Caco-2 (cell line): ENCODE measurements around the gene NRP2. TPM values are rescaled to one million over a fixed set of nuclear protein-coding genes. Genes with fewer than 3 reads are reported as not detected.

ENCODE experiments used
- BruUV-seq: library from RNA; stranded (reverse); fragments of 400-500 nt; replicated peaks from 2 replicates; lab custom pipeline; 2021; lab: Mats Ljungman, UMichigan
- CTCF ChIA-PET: fragments of 300-600 bp; sonication (Branson Sonifier 250); formaldehyde crosslinking; loops from one replicate; lab custom pipeline; 2022; ENCODE audit warnings: antibody characterized with exemption; lab: Charles Lee
- POLR2A ChIA-PET: fragments of 300-600 bp; sonication (Branson Sonifier 250); formaldehyde crosslinking; loops from one replicate; lab custom pipeline; 2022; ENCODE audit warnings: antibody characterized with exemption; lab: Charles Lee
- DNase-seq, 2 experiments: peaks; one replicate each; pipeline versions ENCODE4 v3.0.0 to v3.0.0-alpha.2; 2020 to 2022
- H3K27me3 ChIP-seq: replicated peaks from 2 replicates; pipeline ENCODE4 v1.6.0; 2011; ENCODE audit warnings: low read length; ENCODE audit not compliant: control insufficient read depth, insufficient read depth
- H3K36me3 ChIP-seq: 2 replicates; pipeline ENCODE4 v1.5.1; 2011; ENCODE audit warnings: low read length; ENCODE audit not compliant: control insufficient read depth, insufficient read depth
- H3K4me1 ChIP-seq: fragments of 250-450 bp; sonication (Bioruptor Pico); 2 replicates; pipeline ENCODE4 v1.5.1; 2020; ENCODE audit warnings: mild to moderate bottlenecking
- H3K4me3 ChIP-seq: 2 replicates; pipeline ENCODE4 v1.5.1; 2011; ENCODE audit warnings: low read depth, mild to moderate bottlenecking, control low read depth, low read length
- H3K9me3 ChIP-seq: fragments of 250-450 bp; sonication (Bioruptor Pico); 2 replicates; pipeline ENCODE4 v1.5.1; 2020; ENCODE audit warnings: mild to moderate bottlenecking, moderate library complexity
- H3K27ac Mint-ChIP-seq: one replicate; pipeline ENCODE4 v1.8.0; 2022; ENCODE audit warnings: mixed read lengths; ENCODE audit not compliant: unreplicated experiment
- H3K27me3 Mint-ChIP-seq: one replicate; pipeline ENCODE4 v1.8.0; 2022; ENCODE audit warnings: mixed read lengths; ENCODE audit not compliant: insufficient read depth, unreplicated experiment
- H3K36me3 Mint-ChIP-seq: one replicate; pipeline ENCODE4 v1.8.0; 2022; ENCODE audit warnings: mild to moderate bottlenecking, mixed read lengths; ENCODE audit not compliant: insufficient read depth, unreplicated experiment
- H3K4me1 Mint-ChIP-seq: one replicate; pipeline ENCODE4 v1.8.0; 2022; ENCODE audit warnings: low read depth, mixed read lengths; ENCODE audit not compliant: unreplicated experiment
- H3K4me3 Mint-ChIP-seq: one replicate; pipeline ENCODE4 v1.8.0; 2022; ENCODE audit warnings: mild to moderate bottlenecking, moderate library complexity, mixed read lengths; ENCODE audit not compliant: unreplicated experiment
- H3K9me3 Mint-ChIP-seq: one replicate; pipeline ENCODE4 v1.8.0; 2022; ENCODE audit warnings: mixed read lengths; ENCODE audit not compliant: unreplicated experiment
- intact Hi-C: fragments of 100-400 bp; cut with micrococcal nuclease; formaldehyde crosslinking; loops from one replicate; pipeline ENCODE4 v1.10.0; 2022; ENCODE audit not compliant: unreplicated experiment
- total RNA-seq: library from RNA; stranded (reverse); gene quantifications from 2 replicates; pipeline ENCODE4 v1.2.3, GENCODE V29; 2022
- TF ChIP-seq, protein P1 (sequence below), 2 experiments: fragments of 200-600 bp in 1 of 2; IDR thresholded peaks; 1 replicate in 1 of 2; 2 replicates in 1 of 2; pipeline versions ENCODE4 v1.5.1 to v1.8.0; 2011 to 2022; ENCODE audit warnings: antibody characterized with exemption in 1 of 2, control low read depth in 1 of 2, inconsistent platforms in 1 of 2, low read depth in 1 of 2, low read length in 1 of 2, mild to moderate bottlenecking in 1 of 2, moderate library complexity in 1 of 2; ENCODE audit not compliant: insufficient read depth in 1 of 2, severe bottlenecking in 1 of 2, unreplicated experiment in 1 of 2

The NRP2 gene
- total RNA-seq, 1 experiment from 2014 or later, result 96.9 TPM

DNA sequence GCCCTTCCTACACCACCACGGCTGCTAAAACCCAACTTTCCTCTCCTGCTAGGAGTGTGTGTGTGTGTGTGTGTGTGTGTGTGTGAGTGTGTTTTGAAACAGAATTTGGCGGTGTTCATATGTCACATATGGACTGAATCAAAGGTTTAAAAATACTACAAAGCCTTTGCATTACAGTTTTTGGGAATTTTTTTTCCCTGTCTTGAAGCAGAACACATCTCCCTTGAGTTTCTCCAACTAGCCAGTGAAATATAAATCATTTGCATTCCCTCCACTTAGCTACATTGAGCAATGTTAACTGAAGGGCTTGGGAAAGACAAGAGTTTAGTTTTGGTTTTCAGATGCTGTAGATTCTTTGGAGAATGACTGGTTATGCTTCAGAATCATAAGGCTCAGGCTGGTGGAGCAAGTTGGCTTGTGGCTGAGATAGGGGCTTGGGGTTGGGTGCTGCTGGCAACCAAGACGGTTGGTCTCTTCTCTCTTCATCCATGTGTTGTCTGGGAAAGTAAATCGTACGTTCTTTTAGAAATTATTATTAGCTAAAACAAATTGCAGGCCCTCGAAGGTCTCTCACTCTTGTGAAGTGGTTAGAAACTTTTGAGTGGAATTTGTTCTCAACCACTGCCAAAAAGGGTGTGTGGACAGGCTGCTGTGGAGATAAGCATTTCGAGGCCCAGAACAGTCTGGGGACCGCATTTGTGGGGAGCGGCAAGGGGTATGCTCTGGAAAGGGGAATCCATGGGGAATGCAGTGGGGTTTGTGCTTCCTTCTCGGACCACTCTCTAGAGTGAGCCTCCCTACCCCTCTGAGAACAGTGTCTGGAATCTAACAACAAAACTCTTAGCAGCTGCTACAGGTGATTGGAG, 1.4 kb downstream of the NRP2 start:
- BruUV-seq, result no TSS peak
- TF ChIP-seq, protein P1, sequence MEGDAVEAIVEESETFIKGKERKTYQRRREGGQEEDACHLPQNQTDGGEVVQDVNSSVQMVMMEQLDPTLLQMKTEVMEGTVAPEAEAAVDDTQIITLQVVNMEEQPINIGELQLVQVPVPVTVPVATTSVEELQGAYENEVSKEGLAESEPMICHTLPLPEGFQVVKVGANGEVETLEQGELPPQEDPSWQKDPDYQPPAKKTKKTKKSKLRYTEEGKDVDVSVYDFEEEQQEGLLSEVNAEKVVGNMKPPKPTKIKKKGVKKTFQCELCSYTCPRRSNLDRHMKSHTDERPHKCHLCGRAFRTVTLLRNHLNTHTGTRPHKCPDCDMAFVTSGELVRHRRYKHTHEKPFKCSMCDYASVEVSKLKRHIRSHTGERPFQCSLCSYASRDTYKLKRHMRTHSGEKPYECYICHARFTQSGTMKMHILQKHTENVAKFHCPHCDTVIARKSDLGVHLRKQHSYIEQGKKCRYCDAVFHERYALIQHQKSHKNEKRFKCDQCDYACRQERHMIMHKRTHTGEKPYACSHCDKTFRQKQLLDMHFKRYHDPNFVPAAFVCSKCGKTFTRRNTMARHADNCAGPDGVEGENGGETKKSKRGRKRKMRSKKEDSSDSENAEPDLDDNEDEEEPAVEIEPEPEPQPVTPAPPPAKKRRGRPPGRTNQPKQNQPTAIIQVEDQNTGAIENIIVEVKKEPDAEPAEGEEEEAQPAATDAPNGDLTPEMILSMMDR (IDR thresholded peaks at IDR 0.05; ENCODE audit: insufficient read depth in 1 of 2, low read depth in 1 of 2, low read length in 1 of 2, severe bottlenecking in 1 of 2, unreplicated experiment in 1 of 2), result no peak
- no peaks in the 10 kb centered on the region for H3K36me3 ChIP-seq
- no peaks in the 10 kb centered on the region for H3K9me3 ChIP-seq
- CTCF ChIA-PET, result no interaction called here
- H3K4me1 ChIP-seq, result peaks cover 49% of the 10 kb centered on the region
- H3K27ac Mint-ChIP-seq, result peak overlapping the region; percentile 81
- no peaks in the 10 kb centered on the region for H3K27me3 ChIP-seq
- intact Hi-C loops, result loop anchor here (2.0 to 5.0 kb wide), 4 partner anchors 13 to 736 kb away; no protein-coding TSS in a partner anchor
- POLR2A ChIA-PET, result no interaction called here
- H3K4me1 Mint-ChIP-seq, result peaks cover 33% of the 10 kb centered on the region
- H3K4me3 ChIP-seq, result peak overlapping the region; percentile 67
- no peaks in the 10 kb centered on the region for H3K27me3 Mint-ChIP-seq
- no peak for DNase-seq
- H3K9me3 Mint-ChIP-seq, result no peaks in the 10 kb centered on the region
- peak overlapping the region; percentile 94 for H3K4me3 Mint-ChIP-seq
- H3K36me3 Mint-ChIP-seq, result peaks cover 57% of the 10 kb centered on the region

DNA sequence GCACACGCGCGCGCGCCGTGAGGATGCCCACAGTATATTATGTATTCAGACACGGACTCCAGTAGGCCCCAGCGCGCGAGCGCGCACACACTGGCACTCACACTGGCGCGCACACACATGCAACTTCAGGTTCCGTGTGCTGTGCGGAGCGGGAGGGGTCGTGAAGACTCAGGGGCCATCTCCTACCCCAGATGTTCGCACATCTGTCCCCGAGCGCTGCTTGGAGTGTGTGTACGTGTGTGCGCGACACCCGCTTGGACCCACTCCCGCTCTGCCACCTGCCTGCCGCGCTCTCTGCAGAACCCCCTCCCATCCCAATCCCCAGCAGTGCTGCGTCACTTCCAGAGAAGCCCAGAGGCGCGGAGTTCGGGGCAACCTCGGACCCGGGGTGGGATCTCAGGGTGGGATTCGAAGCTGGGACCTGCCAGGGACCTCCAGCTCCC, 2.6 kb downstream of the NRP2 start:
- TF ChIP-seq, protein P1 (IDR thresholded peaks at IDR 0.05; ENCODE audit: insufficient read depth in 1 of 2, low read depth in 1 of 2, low read length in 1 of 2, severe bottlenecking in 1 of 2, unreplicated experiment in 1 of 2), result no peak
- intact Hi-C loops, result loop anchor here (5.0 kb wide), 3 partner anchors 242 to 738 kb away; no protein-coding TSS in a partner anchor
- H3K4me1 Mint-ChIP-seq, result peaks cover 30% of the 10 kb centered on the region
- no peak for DNase-seq
- H3K36me3 ChIP-seq, result no peaks in the 10 kb centered on the region
- no peaks in the 10 kb centered on the region for H3K9me3 ChIP-seq
- H3K4me3 Mint-ChIP-seq, result peak overlapping the region; percentile 94
- H3K9me3 Mint-ChIP-seq, result no peaks in the 10 kb centered on the region
- H3K36me3 Mint-ChIP-seq, result peaks cover 58% of the 10 kb centered on the region
- H3K27ac Mint-ChIP-seq, result peak overlapping the region; percentile 95
- POLR2A ChIA-PET, result no interaction called here
- no peaks in the 10 kb centered on the region for H3K27me3 ChIP-seq
- CTCF ChIA-PET, result interaction anchor here (1.5 kb wide), 1 partner anchor 11 kb away, joined by 3 read pairs; no protein-coding TSS in a partner anchor
- H3K4me1 ChIP-seq, result peaks cover 37% of the 10 kb centered on the region
- peak overlapping the region; percentile 64 for H3K4me3 ChIP-seq
- BruUV-seq, result no TSS peak
- H3K27me3 Mint-ChIP-seq, result no peaks in the 10 kb centered on the region

DNA sequence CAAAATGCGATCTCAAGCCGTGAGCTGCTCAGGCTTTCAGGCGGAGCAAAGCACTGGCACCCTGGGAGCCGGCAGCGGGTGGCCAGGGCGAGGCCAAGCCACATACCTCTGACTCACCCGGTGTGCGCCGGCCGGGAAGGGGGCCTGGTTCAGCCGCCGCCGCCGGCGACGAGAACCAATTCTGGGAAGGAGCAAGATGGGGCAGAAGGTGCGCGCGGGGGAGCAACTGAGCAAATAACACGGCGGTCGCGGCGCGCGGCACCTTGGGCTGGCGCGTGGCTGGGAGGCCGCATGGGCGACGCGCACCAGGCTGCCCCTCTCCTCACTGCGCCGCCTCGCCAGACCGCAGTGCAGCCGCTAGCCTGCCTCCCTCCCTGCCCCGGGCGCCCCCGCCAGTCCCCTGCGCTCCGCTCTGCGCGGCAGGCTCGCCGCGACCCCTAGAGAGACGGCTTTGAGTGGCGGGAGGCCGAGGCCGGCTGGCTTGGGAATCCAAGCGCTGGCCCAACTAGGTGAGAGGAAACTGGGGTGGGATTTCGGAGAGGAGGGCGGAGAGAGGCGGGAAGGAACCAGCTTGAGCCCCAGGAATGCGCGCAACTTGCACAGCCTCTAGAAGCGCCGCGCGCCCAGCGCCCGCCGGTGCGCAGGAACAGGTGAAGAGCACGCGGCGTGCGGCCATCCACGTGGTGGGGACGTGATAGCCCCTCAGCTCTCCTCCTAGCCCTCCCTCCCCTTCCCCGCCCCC, 3.2 kb downstream of the NRP2 start:
- Histone ChIP-seq H3K4me3 (peak overlapping the region; percentile 64), H3K27me3 (no peaks in the 10 kb centered on the region), H3K4me1 (peaks cover 31% of the 10 kb centered on the region), H3K9me3 (no peaks in the 10 kb centered on the region), H3K36me3 (no peaks in the 10 kb centered on the region)
- CTCF ChIA-PET, result interaction anchor here (1.5 kb wide), 1 partner anchor 10 kb away, joined by 3 read pairs; no protein-coding TSS in a partner anchor
- Mint-ChIP-seq H3K27ac (peak overlapping the region; percentile 95), H3K4me1 (peaks cover 25% of the 10 kb centered on the region), H3K27me3 (no peaks in the 10 kb centered on the region), H3K9me3 (no peaks in the 10 kb centered on the region), H3K4me3 (peak overlapping the region; percentile 94), H3K36me3 (peaks cover 58% of the 10 kb centered on the region)
- intact Hi-C loops, result no loop called here
- peak; percentile 72 to 77 for DNase-seq
- POLR2A ChIA-PET, result no interaction called here
- BruUV-seq, result no TSS peak
- TF ChIP-seq, protein P1 (IDR thresholded peaks at IDR 0.05; ENCODE audit: insufficient read depth in 1 of 2, low read depth in 1 of 2, low read length in 1 of 2, severe bottlenecking in 1 of 2, unreplicated experiment in 1 of 2), result no peak
